ENCODE data around the gene NKAIN2.
A peak's percentile ranks its signal among the peaks of the same experiment; 100 is the strongest.

The NKAIN2 gene

GRCh38 chr6:124830506-124830905 is 1026.8 kb downstream of the NKAIN2 start:
- no peak for DNase-seq (ENCODE audit: extremely low read depth, low read depth)
- TF ChIP-seq, protein P1, sequence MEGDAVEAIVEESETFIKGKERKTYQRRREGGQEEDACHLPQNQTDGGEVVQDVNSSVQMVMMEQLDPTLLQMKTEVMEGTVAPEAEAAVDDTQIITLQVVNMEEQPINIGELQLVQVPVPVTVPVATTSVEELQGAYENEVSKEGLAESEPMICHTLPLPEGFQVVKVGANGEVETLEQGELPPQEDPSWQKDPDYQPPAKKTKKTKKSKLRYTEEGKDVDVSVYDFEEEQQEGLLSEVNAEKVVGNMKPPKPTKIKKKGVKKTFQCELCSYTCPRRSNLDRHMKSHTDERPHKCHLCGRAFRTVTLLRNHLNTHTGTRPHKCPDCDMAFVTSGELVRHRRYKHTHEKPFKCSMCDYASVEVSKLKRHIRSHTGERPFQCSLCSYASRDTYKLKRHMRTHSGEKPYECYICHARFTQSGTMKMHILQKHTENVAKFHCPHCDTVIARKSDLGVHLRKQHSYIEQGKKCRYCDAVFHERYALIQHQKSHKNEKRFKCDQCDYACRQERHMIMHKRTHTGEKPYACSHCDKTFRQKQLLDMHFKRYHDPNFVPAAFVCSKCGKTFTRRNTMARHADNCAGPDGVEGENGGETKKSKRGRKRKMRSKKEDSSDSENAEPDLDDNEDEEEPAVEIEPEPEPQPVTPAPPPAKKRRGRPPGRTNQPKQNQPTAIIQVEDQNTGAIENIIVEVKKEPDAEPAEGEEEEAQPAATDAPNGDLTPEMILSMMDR (IDR thresholded peaks at IDR 0.05; ENCODE audit: low read depth, low read length): no peak

DNA sequence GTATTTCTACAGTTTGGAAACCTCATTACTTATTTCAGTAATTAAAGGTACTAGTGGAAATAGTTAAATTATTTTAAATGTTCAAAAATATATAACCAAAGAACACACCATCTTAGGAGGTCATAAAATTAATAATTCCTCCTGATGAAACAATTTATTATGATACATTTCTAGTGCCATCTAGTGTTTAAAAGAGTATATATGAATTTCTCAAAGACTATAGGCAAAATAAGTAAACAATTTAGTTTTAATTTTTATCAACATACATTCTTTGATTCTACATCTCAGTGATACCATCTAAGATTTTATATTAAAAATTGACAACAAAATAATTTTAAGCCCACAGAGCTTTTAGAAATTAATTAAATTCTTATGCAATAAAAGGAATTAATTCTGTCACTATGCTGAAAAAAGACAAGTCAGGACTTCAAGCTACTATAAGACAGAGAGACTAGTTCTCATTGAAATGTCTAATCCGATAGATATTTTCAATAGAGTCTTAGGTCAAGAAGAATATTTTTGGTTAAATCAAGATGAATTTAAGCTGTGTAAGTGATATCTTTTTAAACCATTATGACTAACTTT is 1050.8 kb downstream of the NKAIN2 start:
- TF ChIP-seq, protein P1 (IDR thresholded peaks at IDR 0.05; ENCODE audit: low read depth, low read length): peak; percentile 9; the same call in 1 of the 2 replicates
- no peak for DNase-seq (ENCODE audit: extremely low read depth, low read depth)

DNA sequence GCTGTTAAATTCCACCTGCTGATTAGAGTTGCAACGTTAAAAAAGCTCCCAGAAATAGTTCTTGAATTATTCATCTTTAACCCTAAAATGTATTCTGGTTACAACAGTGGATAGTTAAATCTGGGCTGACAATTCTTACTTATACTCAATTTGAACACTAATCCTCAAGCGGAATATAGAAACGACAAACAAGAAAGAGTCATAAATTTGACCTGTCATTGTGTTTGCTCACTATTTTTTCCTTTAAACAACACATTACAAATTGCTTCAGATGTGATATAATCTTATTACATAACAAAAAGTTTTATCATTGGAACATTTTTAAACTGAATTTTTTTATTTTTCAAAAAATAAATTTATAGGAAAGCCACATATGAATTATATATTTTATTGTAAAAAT is 1054.1 kb downstream of the NKAIN2 start:
- TF ChIP-seq, protein P1 (IDR thresholded peaks at IDR 0.05; ENCODE audit: low read depth, low read length): no peak
- no peak for DNase-seq (ENCODE audit: extremely low read depth, low read depth)

- DNase-seq (ENCODE audit: extremely low read depth, low read depth): no peak
- TF ChIP-seq, protein P1 (IDR thresholded peaks at IDR 0.05; ENCODE audit: low read depth, low read length): no peak
These were observed 1054.9 kb downstream of the NKAIN2 start for GRCh38 chr6:124858564-124858963.

- no peak for DNase-seq (ENCODE audit: extremely low read depth, low read depth)
- TF ChIP-seq, protein P1 (IDR thresholded peaks at IDR 0.05; ENCODE audit: low read depth, low read length): no peak
These were observed 1055.7 kb downstream of the NKAIN2 start for GRCh38 chr6:124859366-124859765.

GRCh38 chr6:124866040-124866439 is 1062.4 kb downstream of the NKAIN2 start:
- DNase-seq (ENCODE audit: extremely low read depth, low read depth): no peak
- TF ChIP-seq, protein P1 (IDR thresholded peaks at IDR 0.05; ENCODE audit: low read depth, low read length): no peak

DNA sequence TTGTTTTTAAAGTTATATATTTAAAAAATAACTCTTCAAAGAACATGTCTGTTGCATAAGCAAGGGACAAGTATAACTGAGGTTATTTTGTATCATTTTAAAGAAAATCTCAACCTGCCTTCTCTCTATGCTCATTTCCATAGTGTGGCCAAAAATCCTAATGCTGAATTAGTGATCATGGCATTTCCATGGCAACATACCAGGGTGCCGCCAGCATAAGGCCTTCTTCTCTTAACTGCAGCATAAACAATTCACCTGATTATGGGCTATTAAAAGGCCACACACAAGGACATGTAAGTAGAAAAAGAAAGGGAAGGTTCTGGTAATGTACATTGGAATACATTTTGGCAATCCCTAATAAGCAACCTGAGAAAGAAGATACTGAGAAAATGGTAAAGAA is 1063.5 kb downstream of the NKAIN2 start:
- TF ChIP-seq, protein P1 (IDR thresholded peaks at IDR 0.05; ENCODE audit: low read depth, low read length): no peak
- DNase-seq (ENCODE audit: extremely low read depth, low read depth): no peak
